ENCODE measurements around the gene CSRP3.

- no peak for TF ChIP-seq JUN (IDR thresholded peaks at IDR 0.05; ENCODE audit: borderline replicate concordance, insufficient read depth, insufficient read length, low read depth)
- no peak for TF ChIP-seq CTCF (IDR thresholded peaks at IDR 0.05; ENCODE audit: extremely low read depth in 1 of 2, insufficient read depth in 1 of 2, low read depth in 1 of 2, low read length in 2 of 2)
- no peak for TF ChIP-seq POLR2AphosphoS5 (IDR thresholded peaks at IDR 0.05; ENCODE audit: insufficient read depth, low read depth, low read length)
- TF ChIP-seq POLR2A (IDR thresholded peaks at IDR 0.05; ENCODE audit: low read depth, low read length): no peak
Measured at GRCh38 chr11:19199771-19200170, 2.0 kb downstream of the CSRP3 start.

Data from endothelial cell of umbilical vein (primary cell).